B cell (primary cell): Measurements from ENCODE around the gene ZMYM2. TPM values are rescaled to one million over a fixed set of nuclear protein-coding genes. Genes with fewer than 3 reads are reported as not detected.

Experiments used
- ATAC-seq: fragments of 200-7000 bp; cut with Tn5 transposase; one replicate; pipeline ENCODE4 v1.10.0; 2021; ENCODE audit warnings: low read depth, mild to moderate bottlenecking, moderate number of reproducible peaks, moderate library complexity
- CTCF ChIA-PET: fragments of 350-600 bp; sonication (Branson Sonifier 250); formaldehyde crosslinking; loops from one replicate; lab custom pipeline; 2021; ENCODE audit warnings: antibody characterized with exemption, inconsistent platforms; lab: Charles Lee
- POLR2A ChIA-PET: fragments of 350-600 bp; sonication (Branson Sonifier 250); formaldehyde crosslinking; loops from one replicate; lab custom pipeline; 2021; ENCODE audit warnings: antibody characterized with exemption; lab: Charles Lee
- DNase-seq: peaks from one replicate; pipeline ENCODE4 v3.0.0; 2013
- H2AFZ ChIP-seq: 2 replicates; pipeline ENCODE4 v1.6.1; 2012; ENCODE audit warnings: mild to moderate bottlenecking, low read depth, low read length; ENCODE audit not compliant: insufficient read depth, poor library complexity, severe bottlenecking
- H3K27ac ChIP-seq, 2 donors: 1 replicate in 1 of 2; 2 replicates in 1 of 2; pipeline ENCODE4 v1.5.1; 2012 to 2013; ENCODE audit warnings: low read length in 2 of 2, mild to moderate bottlenecking in 2 of 2, moderate library complexity in 1 of 2
- H3K27me3 ChIP-seq, 4 experiments: fragments of 200-600 bp in 1 of 4; sonication (generic) in 1 of 4; replicated peaks in 1 of 4; 1 replicate in 2 of 4; 2 replicates in 2 of 4; pipeline versions ENCODE4 v1.6.1 to v1.7.0; 2013 to 2016; ENCODE audit warnings: low read length in 3 of 4, mild to moderate bottlenecking in 2 of 4, mixed read lengths in 1 of 4, moderate library complexity in 1 of 4; ENCODE audit not compliant: insufficient read depth in 4 of 4, control insufficient read depth in 3 of 4; ENCODE audit errors: control extremely low read depth in 1 of 4
- H3K36me3 ChIP-seq, 2 experiments: replicated peaks in 1 of 2; 1 replicate in 1 of 2; 2 replicates in 1 of 2; pipeline versions ENCODE4 v1.6.1 to v1.7.1; 2013; ENCODE audit warnings: low read length in 1 of 2; ENCODE audit not compliant: insufficient read depth in 2 of 2, control insufficient read depth in 1 of 2; ENCODE audit errors: control extremely low read depth in 1 of 2, extremely low read depth in 1 of 2
- H3K4me1 ChIP-seq, 2 donors: fragments of 200-600 bp in 1 of 2; sonication (generic) in 1 of 2; 1 replicate in 1 of 2; 2 replicates in 1 of 2; pipeline versions ENCODE4 v1.5.1 to v1.6.1; 2013 to 2017; ENCODE audit warnings: low read length in 2 of 2; ENCODE audit not compliant: control insufficient read depth in 2 of 2, insufficient read depth in 2 of 2
- H3K4me2 ChIP-seq: replicated peaks from 2 replicates; pipeline ENCODE3; 2012; ENCODE audit warnings: mild to moderate bottlenecking, low read depth, low read length; ENCODE audit not compliant: poor library complexity, severe bottlenecking
- H3K4me3 ChIP-seq, 5 experiments: fragments of 200-600 bp in 1 of 5; sonication (generic) in 1 of 5; 1 replicate in 3 of 5; 2 replicates in 2 of 5; pipeline versions ENCODE4 v1.5.1 to v1.7.0; 2011 to 2016; ENCODE audit warnings: low read length in 4 of 5, mild to moderate bottlenecking in 4 of 5, low read depth in 2 of 5, control low read depth in 1 of 5, moderate library complexity in 1 of 5; ENCODE audit not compliant: insufficient read depth in 1 of 5; ENCODE audit errors: control extremely low read depth in 1 of 5, extremely low read depth in 1 of 5
- H3K79me2 ChIP-seq: fragments of 200-600 bp; sonication (generic); one replicate; pipeline ENCODE4 v1.6.0; 2016; ENCODE audit warnings: low read length; ENCODE audit not compliant: control insufficient read depth, insufficient read depth
- H3K9ac ChIP-seq: fragments of 200-600 bp; sonication (generic); 2 replicates; pipeline ENCODE4 v1.6.1; 2017; ENCODE audit warnings: mild to moderate bottlenecking, low read length, moderate library complexity
- H3K9me3 ChIP-seq, 3 donors: one replicate each; pipeline versions ENCODE4 v1.6.1 to v1.7.1; 2013; ENCODE audit warnings: low read length in 2 of 3; ENCODE audit not compliant: control insufficient read depth in 2 of 3, insufficient read depth in 1 of 3; ENCODE audit errors: control extremely low read depth in 1 of 3
- H4K20me1 ChIP-seq: 2 replicates; pipeline ENCODE4 v1.6.0; 2012; ENCODE audit warnings: mild to moderate bottlenecking, low read length; ENCODE audit not compliant: insufficient read depth, control insufficient read depth, poor library complexity, severe bottlenecking
- H3K27ac Mint-ChIP-seq: one replicate; pipeline ENCODE4 v1.8.0; 2021; ENCODE audit warnings: mixed read lengths
- H3K27me3 Mint-ChIP-seq: one replicate; pipeline ENCODE4 v1.8.0; 2021; ENCODE audit warnings: mixed read lengths
- H3K4me1 Mint-ChIP-seq: one replicate; pipeline ENCODE4 v1.8.0; 2021; ENCODE audit warnings: mixed read lengths
- H3K4me3 Mint-ChIP-seq: one replicate; pipeline ENCODE4 v1.8.0; 2021; ENCODE audit warnings: mixed read lengths
- H3K9me3 Mint-ChIP-seq: one replicate; pipeline ENCODE4 v1.8.0; 2022; ENCODE audit warnings: mixed read lengths; ENCODE audit not compliant: insufficient read depth
- CTCF ChIP-seq: fragments of 200-600 bp; IDR thresholded peaks from one replicate; pipeline ENCODE4 v1.8.0; 2022; ENCODE audit warnings: antibody characterized with exemption, mild to moderate bottlenecking
- EZH2 ChIP-seq: IDR thresholded peaks from 2 replicates; pipeline ENCODE4 v1.6.1; 2012; ENCODE audit warnings: borderline replicate concordance, low read depth, mild to moderate bottlenecking, moderate library complexity, low read length; ENCODE audit not compliant: insufficient read depth, poor library complexity, severe bottlenecking
- WGBS: methylation state at CpG from one replicate; pipeline ENCODE4 v1.1.5; 2013; ENCODE audit warnings: missing lambda C conversion rate; ENCODE audit not compliant: insufficient coverage; 5-methylcytosine and 5-hydroxymethylcytosine counted together
- intact Hi-C: fragments of 100-400 bp; cut with micrococcal nuclease; formaldehyde crosslinking; loops from one replicate; pipeline ENCODE4 v1.10.0; 2022
- polyA plus RNA-seq: library from polyadenylated mRNA; depleted of rRNA; stranded (reverse); fragments of >200 nt; gene quantifications from 2 replicates; pipeline ENCODE4 v1.2.3, GENCODE V29; 2012
- total RNA-seq, 2 donors: library from RNA; stranded (reverse); fragments of 120-200 nt in 1 of 2; gene quantifications; 1 replicate in 1 of 2; 2 replicates in 1 of 2; pipeline versions ENCODE4 v1.2.3 to v1.2.4, GENCODE V29; 2013 to 2022

The ZMYM2 gene
- total and polyA plus RNA-seq, 2 donors (not counting 1 experiment from before 2014, with no cell fraction given), result 21.7 to 131 TPM

DNA sequence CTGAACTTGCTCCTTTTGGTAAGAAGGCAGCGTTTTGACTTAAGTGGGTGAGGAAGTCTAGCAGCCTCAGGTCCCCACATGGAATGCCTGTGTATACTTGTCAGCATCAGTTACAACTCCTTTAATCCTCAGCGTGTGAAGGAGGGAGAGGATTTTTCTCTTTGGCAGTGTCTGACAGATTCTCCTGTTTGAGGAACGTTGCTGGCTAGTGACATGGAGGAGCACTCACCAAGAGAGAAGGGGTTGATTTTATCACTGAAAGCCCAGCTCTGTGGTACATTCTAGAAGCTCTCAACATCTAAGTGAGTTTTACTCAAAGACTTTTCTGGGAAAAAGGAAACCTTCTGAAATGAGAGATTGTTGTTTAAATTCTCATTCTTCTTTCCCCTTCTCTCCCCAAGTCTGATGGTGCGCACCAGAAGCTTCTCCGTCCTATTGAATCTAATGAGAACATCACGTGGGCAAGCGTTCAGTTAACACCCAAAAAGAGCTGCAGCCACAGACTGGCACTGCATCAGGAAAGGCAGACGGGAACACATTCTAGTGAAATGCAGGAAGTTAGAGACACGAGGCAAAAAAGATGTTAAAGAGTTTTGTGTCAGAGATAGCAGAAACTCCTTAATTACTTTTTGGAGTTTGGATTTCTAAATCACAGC lies 144.1 kb downstream of the ZMYM2 start:
- Mint-ChIP-seq H3K4me3 (no peak overlapping the region), H3K9me3 (no peaks in the 10 kb centered on the region), H3K4me1 (no peaks in the 10 kb centered on the region), H3K27ac (no peak overlapping the region), H3K27me3 (peaks cover 64% of the 10 kb centered on the region)
- ChIA-PET POLR2A (no interaction called here), CTCF (no interaction called here)
- H3K36me3 ChIP-seq, result no peaks in the 10 kb centered on the region
- no peak overlapping the region for H3K4me3 ChIP-seq
- no peak overlapping the region for H2AFZ ChIP-seq
- 50% methylated on average over 5 of the region's 9 CpGs for WGBS
- H3K79me2 ChIP-seq, result no peaks in the 10 kb centered on the region
- H3K9me3 ChIP-seq, result no peaks in the 10 kb centered on the region
- no peak for TF ChIP-seq CTCF
- no peak for ATAC-seq
- no peaks in the 10 kb centered on the region for H4K20me1 ChIP-seq
- H3K27ac ChIP-seq, result no peak overlapping the region
- peaks cover 0 to 18% (median 7%) of the 10 kb centered on the region in 4 experiments for H3K27me3 ChIP-seq
- H3K4me1 ChIP-seq, result no peaks in the 10 kb centered on the region
- no peak overlapping the region for H3K9ac ChIP-seq
- no peak for DNase-seq
- no peak overlapping the region for H3K4me2 ChIP-seq
- intact Hi-C loops, result no loop called here

DNA sequence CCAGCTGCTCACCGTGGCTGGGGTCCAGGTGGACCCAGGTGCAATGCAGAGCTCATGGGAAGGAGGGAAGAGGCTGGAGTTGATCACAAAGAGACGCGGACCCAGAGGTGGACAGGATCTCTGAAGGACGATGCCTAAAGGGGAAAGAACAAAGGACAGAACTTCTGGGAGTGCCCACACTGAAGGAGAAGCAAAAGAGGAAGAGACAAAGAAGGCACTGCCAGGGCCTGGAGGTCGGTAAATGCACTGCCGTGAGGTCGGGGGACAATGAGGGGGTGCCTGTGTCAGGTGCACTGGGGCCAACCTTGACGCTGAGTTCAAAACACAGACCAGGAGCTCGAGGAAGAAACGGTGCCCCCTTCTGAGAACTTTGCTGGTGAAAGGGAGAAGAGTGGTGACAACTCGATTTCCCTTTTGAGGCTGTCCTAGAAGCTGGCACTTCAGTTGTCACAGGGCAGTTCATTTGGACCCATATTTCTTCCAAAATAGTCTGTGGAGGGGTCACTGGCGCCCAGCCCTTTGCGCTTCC lies 146.7 kb downstream of the ZMYM2 start:
- intact Hi-C loops, result no loop called here
- POLR2A ChIA-PET, result no interaction called here
- Histone ChIP-seq H3K4me2 (no peak overlapping the region), H4K20me1 (no peaks in the 10 kb centered on the region), H3K4me3 (no peak overlapping the region), H3K79me2 (no peaks in the 10 kb centered on the region), H3K27me3 (peaks cover 0 to 12% (median 1%) of the 10 kb centered on the region in 4 experiments), H3K9me3 (no peaks in the 10 kb centered on the region), H2AFZ (no peak overlapping the region), H3K27ac (no peak overlapping the region), H3K36me3 (no peaks in the 10 kb centered on the region), H3K4me1 (no peaks in the 10 kb centered on the region), H3K9ac (no peak overlapping the region)
- DNase-seq (no peak), ATAC-seq (no peak)
- H3K4me3 Mint-ChIP-seq, result no peak overlapping the region
- H3K4me1 Mint-ChIP-seq, result no peaks in the 10 kb centered on the region
- CTCF ChIA-PET, result no interaction called here
- no peak for TF ChIP-seq EZH2
- no peak for TF ChIP-seq CTCF
- H3K27me3 Mint-ChIP-seq, result peaks cover 57% of the 10 kb centered on the region
- H3K27ac Mint-ChIP-seq, result no peak overlapping the region
- no peaks in the 10 kb centered on the region for H3K9me3 Mint-ChIP-seq
- WGBS, result 91% methylated on average over 13 of the region's 13 CpGs
